HepG2 (cell line): ENCODE results near the gene FITM2. TPM values are rescaled to one million over a fixed set of nuclear protein-coding genes. Genes with fewer than 3 reads are reported as not detected.

Source experiments
- ATF6 ChIP-seq: sonication (generic); formaldehyde crosslinking; conservative IDR thresholded peaks from 2 replicates; pipeline ENCODE4 v1.4.0; 2020; ENCODE audit warnings: missing genetic modification reagents
- ISX ChIP-seq: sonication (generic); formaldehyde crosslinking; conservative IDR thresholded peaks from 2 replicates; pipeline ENCODE4 v1.5.0; 2020; ENCODE audit warnings: missing genetic modification reagents
- KAT7 ChIP-seq: IDR thresholded peaks from 2 replicates; pipeline ENCODE4 v1.6.1; 2018; ENCODE audit warnings: borderline replicate concordance, missing compliant biosample characterization
- KDM2A ChIP-seq: sonication (generic); formaldehyde crosslinking; IDR thresholded peaks from 2 replicates; pipeline ENCODE4 v1.4.0; 2020; ENCODE audit warnings: low read depth, missing genetic modification reagents, borderline replicate concordance
- SATB2 ChIP-seq: sonication (generic); formaldehyde crosslinking; IDR thresholded peaks from 2 replicates; pipeline ENCODE4 v1.5.0; 2020; ENCODE audit warnings: missing genetic modification reagents
- SNAI1 ChIP-seq: sonication (generic); formaldehyde crosslinking; IDR thresholded peaks from 2 replicates; pipeline ENCODE4 v1.5.0; 2020; ENCODE audit warnings: mild to moderate bottlenecking, missing genetic modification reagents, borderline replicate concordance
- TP53 ChIP-seq: sonication (generic); formaldehyde crosslinking; conservative IDR thresholded peaks from 2 replicates; pipeline ENCODE4 v1.4.0; 2020; ENCODE audit warnings: missing genetic modification reagents
- ZNF670 ChIP-seq: sonication (generic); formaldehyde crosslinking; IDR thresholded peaks from 2 replicates; pipeline ENCODE4 v1.8.0; 2022; ENCODE audit warnings: mild to moderate bottlenecking, missing genetic modification reagents, borderline replicate concordance
- polyA plus RNA-seq, 8 experiments: library from polyadenylated mRNA; depleted of rRNA in 3 of 8; stranded (reverse) in 7 of 8; unstranded in 1 of 8; fragments of >200 nt; fragmentation: Illumina TruSeq in 4 of 8; extraction: Trizol in 4 of 8; gene quantifications; 2 replicates each; pipeline versions ENCODE4 v1.2.1 to v1.2.3, GENCODE V29; 2011 to 2016; ENCODE audit warnings: low read depth in 4 of 8, missing spikeins in 1 of 8, mixed read lengths in 1 of 8; ENCODE audit not compliant: insufficient read depth in 1 of 8
- total RNA-seq, 5 experiments: library from RNA; depleted of rRNA; stranded (reverse); fragments of >200 nt; fragmentation: Illumina TruSeq; extraction: Trizol; gene quantifications; 2 replicates each; pipeline ENCODE4 v1.2.3, GENCODE V29; 2016; ENCODE audit warnings: low read depth in 1 of 5
- TF ChIP-seq, protein P1 (sequence below): sonication (generic); formaldehyde crosslinking; IDR thresholded peaks from 2 replicates; pipeline ENCODE4 v1.5.1; 2020; ENCODE audit warnings: mild to moderate bottlenecking, missing genetic modification reagents, borderline replicate concordance
- TF ChIP-seq, protein P2 (sequence below): sonication (generic); formaldehyde crosslinking; IDR thresholded peaks from one replicate; pipeline ENCODE4 v1.5.1; 2020; ENCODE audit warnings: mild to moderate bottlenecking, missing genetic modification reagents; ENCODE audit errors: not compliant biosample characterization
- TF ChIP-seq, protein P3 (sequence below): sonication (generic); formaldehyde crosslinking; IDR thresholded peaks from 2 replicates; pipeline ENCODE4 v1.4.0; 2020; ENCODE audit warnings: low read depth, mild to moderate bottlenecking, missing genetic modification reagents

Gene FITM2
- total and polyA plus RNA-seq, 2 of the 13 experiments (the other 11 are each of a cell fraction or from before 2014, with no cell fraction given) = 9.6 to 24.5 TPM

GRCh38 chr20:44302026-44302669, 8.9 kb downstream of the FITM2 start (continued):
- TF ChIP-seq SATB2 (CRISPR knock-in tag) (no peak; the same call in 1 of the 2 replicates), TP53 (no peak; the same call in 1 of the 2 replicates), KAT7 (CRISPR knock-in tag) (0 out of 2 replicates have a peak, but pooled peaks have one; percentile 53), SNAI1 (CRISPR knock-in tag) (no peak), ISX (CRISPR knock-in tag) (no peak), ATF6 (CRISPR knock-in tag) (no peak), ZNF670 (CRISPR knock-in tag) (no peak), KDM2A (CRISPR knock-in tag) (peak; percentile 74)
- TF ChIP-seq, protein P1, sequence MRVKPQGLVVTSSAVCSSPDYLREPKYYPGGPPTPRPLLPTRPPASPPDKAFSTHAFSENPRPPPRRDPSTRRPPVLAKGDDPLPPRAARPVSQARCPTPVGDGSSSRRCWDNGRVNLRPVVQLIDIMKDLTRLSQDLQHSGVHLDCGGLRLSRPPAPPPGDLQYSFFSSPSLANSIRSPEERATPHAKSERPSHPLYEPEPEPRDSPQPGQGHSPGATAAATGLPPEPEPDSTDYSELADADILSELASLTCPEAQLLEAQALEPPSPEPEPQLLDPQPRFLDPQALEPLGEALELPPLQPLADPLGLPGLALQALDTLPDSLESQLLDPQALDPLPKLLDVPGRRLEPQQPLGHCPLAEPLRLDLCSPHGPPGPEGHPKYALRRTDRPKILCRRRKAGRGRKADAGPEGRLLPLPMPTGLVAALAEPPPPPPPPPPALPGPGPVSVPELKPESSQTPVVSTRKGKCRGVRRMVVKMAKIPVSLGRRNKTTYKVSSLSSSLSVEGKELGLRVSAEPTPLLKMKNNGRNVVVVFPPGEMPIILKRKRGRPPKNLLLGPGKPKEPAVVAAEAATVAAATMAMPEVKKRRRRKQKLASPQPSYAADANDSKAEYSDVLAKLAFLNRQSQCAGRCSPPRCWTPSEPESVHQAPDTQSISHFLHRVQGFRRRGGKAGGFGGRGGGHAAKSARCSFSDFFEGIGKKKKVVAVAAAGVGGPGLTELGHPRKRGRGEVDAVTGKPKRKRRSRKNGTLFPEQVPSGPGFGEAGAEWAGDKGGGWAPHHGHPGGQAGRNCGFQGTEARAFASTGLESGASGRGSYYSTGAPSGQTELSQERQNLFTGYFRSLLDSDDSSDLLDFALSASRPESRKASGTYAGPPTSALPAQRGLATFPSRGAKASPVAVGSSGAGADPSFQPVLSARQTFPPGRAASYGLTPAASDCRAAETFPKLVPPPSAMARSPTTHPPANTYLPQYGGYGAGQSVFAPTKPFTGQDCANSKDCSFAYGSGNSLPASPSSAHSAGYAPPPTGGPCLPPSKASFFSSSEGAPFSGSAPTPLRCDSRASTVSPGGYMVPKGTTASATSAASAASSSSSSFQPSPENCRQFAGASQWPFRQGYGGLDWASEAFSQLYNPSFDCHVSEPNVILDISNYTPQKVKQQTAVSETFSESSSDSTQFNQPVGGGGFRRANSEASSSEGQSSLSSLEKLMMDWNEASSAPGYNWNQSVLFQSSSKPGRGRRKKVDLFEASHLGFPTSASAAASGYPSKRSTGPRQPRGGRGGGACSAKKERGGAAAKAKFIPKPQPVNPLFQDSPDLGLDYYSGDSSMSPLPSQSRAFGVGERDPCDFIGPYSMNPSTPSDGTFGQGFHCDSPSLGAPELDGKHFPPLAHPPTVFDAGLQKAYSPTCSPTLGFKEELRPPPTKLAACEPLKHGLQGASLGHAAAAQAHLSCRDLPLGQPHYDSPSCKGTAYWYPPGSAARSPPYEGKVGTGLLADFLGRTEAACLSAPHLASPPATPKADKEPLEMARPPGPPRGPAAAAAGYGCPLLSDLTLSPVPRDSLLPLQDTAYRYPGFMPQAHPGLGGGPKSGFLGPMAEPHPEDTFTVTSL = peak; percentile 79; the same call in 1 of the 2 replicates
- TF ChIP-seq, protein P2, sequence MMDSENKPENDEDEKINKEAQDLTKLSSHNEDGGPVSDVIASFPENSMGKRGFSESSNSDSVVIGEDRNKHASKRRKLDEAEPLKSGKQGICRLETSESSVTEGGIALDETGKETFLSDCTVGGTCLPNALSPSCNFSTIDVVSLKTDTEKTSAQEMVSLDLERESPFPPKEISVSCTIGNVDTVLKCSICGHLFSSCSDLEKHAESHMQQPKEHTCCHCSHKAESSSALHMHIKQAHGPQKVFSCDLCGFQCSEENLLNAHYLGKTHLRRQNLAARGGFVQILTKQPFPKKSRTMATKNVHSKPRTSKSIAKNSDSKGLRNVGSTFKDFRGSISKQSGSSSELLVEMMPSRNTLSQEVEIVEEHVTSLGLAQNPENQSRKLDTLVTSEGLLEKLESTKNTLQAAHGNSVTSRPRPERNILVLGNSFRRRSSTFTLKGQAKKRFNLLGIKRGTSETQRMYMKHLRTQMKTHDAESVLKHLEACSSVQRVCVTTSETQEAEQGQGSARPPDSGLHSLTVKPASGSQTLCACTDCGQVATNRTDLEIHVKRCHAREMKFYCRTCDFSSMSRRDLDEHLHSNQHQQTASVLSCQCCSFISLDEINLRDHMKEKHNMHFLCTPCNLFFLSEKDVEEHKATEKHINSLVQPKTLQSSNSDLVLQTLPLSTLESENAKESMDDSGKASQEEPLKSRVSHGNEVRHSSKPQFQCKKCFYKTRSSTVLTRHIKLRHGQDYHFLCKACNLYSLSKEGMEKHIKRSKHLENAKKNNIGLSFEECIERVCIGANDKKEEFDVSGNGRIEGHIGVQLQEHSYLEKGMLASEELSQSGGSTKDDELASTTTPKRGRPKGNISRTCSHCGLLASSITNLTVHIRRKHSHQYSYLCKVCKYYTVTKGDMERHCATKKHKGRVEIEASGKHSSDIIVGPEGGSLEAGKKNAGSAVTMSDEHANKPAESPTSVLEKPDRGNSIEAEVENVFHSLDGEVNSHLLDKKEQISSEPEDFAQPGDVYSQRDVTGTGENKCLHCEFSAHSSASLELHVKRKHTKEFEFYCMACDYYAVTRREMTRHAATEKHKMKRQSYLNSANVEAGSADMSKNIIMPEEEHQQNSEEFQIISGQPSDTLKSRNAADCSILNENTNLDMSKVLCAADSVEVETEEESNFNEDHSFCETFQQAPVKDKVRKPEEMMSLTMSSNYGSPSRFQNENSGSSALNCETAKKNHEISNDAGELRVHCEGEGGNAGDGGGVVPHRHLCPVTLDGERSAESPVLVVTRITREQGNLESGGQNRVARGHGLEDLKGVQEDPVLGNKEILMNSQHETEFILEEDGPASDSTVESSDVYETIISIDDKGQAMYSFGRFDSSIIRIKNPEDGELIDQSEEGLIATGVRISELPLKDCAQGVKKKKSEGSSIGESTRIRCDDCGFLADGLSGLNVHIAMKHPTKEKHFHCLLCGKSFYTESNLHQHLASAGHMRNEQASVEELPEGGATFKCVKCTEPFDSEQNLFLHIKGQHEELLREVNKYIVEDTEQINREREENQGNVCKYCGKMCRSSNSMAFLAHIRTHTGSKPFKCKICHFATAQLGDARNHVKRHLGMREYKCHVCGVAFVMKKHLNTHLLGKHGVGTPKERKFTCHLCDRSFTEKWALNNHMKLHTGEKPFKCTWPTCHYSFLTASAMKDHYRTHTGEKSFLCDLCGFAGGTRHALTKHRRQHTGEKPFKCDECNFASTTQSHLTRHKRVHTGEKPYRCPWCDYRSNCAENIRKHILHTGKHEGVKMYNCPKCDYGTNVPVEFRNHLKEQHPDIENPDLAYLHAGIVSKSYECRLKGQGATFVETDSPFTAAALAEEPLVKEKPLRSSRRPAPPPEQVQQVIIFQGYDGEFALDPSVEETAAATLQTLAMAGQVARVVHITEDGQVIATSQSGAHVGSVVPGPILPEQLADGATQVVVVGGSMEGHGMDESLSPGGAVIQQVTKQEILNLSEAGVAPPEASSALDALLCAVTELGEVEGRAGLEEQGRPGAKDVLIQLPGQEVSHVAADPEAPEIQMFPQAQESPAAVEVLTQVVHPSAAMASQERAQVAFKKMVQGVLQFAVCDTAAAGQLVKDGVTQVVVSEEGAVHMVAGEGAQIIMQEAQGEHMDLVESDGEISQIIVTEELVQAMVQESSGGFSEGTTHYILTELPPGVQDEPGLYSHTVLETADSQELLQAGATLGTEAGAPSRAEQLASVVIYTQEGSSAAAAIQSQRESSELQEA (CRISPR knock-in tag) = no peak
- TF ChIP-seq, protein P3, sequence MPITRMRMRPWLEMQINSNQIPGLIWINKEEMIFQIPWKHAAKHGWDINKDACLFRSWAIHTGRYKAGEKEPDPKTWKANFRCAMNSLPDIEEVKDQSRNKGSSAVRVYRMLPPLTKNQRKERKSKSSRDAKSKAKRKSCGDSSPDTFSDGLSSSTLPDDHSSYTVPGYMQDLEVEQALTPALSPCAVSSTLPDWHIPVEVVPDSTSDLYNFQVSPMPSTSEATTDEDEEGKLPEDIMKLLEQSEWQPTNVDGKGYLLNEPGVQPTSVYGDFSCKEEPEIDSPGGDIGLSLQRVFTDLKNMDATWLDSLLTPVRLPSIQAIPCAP (CRISPR knock-in tag) = 0 out of 2 replicates have a peak, but pooled peaks have one; percentile 49
